Activated T-cell treated with anti-CD3 and anti-CD28 coated beads, Interleukin-2, amount 50 U/mL, for 72 hours (primary cell): Measurements from ENCODE around the gene BARX2. TPM values are rescaled to one million over a fixed set of nuclear protein-coding genes. Genes with fewer than 3 reads are reported as not detected.

ENCODE experiments used
- ATAC-seq, 2 donors: fragments of 150-1000 bp; cut with Tn5 transposase; replicated peaks in 1 of 2; 2 replicates each; pipeline ENCODE4 v1.10.0; 2021; ENCODE audit warnings: moderate library complexity in 2 of 2, mild to moderate bottlenecking in 1 of 2
- DNase-seq, 2 donors: peaks; one replicate each; pipeline ENCODE4 v3.0.0; 2021 to 2022; ENCODE audit warnings: mixed read lengths in 1 of 2
- H3K27ac Mint-ChIP-seq: one replicate; pipeline ENCODE4 v1.8.0; 2022; ENCODE audit warnings: mild to moderate bottlenecking, moderate library complexity, mixed read lengths
- H3K27me3 Mint-ChIP-seq: one replicate; pipeline ENCODE4 v1.8.0; 2022; ENCODE audit warnings: low read depth, mixed read lengths
- H3K36me3 Mint-ChIP-seq, 2 donors: one replicate each; pipeline ENCODE4 v1.8.0; 2022; ENCODE audit warnings: mixed read lengths in 2 of 2, mild to moderate bottlenecking in 1 of 2; ENCODE audit not compliant: insufficient read depth in 2 of 2
- H3K4me1 Mint-ChIP-seq: one replicate; pipeline ENCODE4 v1.8.0; 2022; ENCODE audit warnings: low read depth, mixed read lengths
- H3K4me3 Mint-ChIP-seq, 2 donors: one replicate each; pipeline ENCODE4 v1.8.0; 2022; ENCODE audit warnings: mild to moderate bottlenecking in 2 of 2, mixed read lengths in 2 of 2, moderate library complexity in 2 of 2
- H3K9me3 Mint-ChIP-seq, 2 donors: one replicate each; pipeline ENCODE4 v1.8.0; 2022; ENCODE audit warnings: mixed read lengths in 2 of 2
- total RNA-seq, 2 donors: library from RNA; stranded (reverse); gene quantifications; one replicate each; pipeline ENCODE4 v1.2.3, GENCODE V29; 2022

Gene BARX2
- total RNA-seq, 2 donors from 2014 or later = 4.1 to 5.8 TPM

- H3K4me1 Mint-ChIP-seq = peaks cover 41% of the 10 kb centered on the region
- H3K27ac Mint-ChIP-seq = no peak overlapping the region
- no peak overlapping the region for H3K4me3 Mint-ChIP-seq
- peaks cover 0 to 2% of the 10 kb centered on the region in 2 donors for H3K9me3 Mint-ChIP-seq
- H3K27me3 Mint-ChIP-seq = peaks cover 10% of the 10 kb centered on the region
- DNase-seq (no peak), ATAC-seq (no peak)
- no peaks in the 10 kb centered on the region for H3K36me3 Mint-ChIP-seq
Observed at GRCh38 chr11:129443276-129443675, 67.6 kb downstream of the BARX2 start.

- DNase-seq = no peak
- H3K27ac Mint-ChIP-seq = no peak overlapping the region
- H3K36me3 Mint-ChIP-seq = no peaks in the 10 kb centered on the region
- no peak for ATAC-seq
- H3K4me1 Mint-ChIP-seq = peaks cover 36% of the 10 kb centered on the region
- H3K27me3 Mint-ChIP-seq = no peaks in the 10 kb centered on the region
- H3K9me3 Mint-ChIP-seq = peaks cover 0 to 3% of the 10 kb centered on the region in 2 donors
- H3K4me3 Mint-ChIP-seq = no peak overlapping the region
Observed at GRCh38 chr11:129444274-129444673, 68.6 kb downstream of the BARX2 start.

- no peak overlapping the region for H3K27ac Mint-ChIP-seq
- DNase-seq = no peak
Observed at GRCh38 chr11:129445226-129445625, 69.6 kb downstream of the BARX2 start.

GRCh38 chr11:129446572-129446971, 70.9 kb downstream of the BARX2 start:
- Mint-ChIP-seq H3K27ac (no peak overlapping the region), H3K36me3 (peaks cover 0 to 5% of the 10 kb centered on the region in 2 donors), H3K4me1 (peaks cover 30% of the 10 kb centered on the region), H3K4me3 (no peak overlapping the region), H3K9me3 (peaks cover 0 to 6% of the 10 kb centered on the region in 2 donors), H3K27me3 (peaks cover 7% of the 10 kb centered on the region)
- DNase-seq (no peak), ATAC-seq (no peak)

More at GRCh38 chr11:129445226-129445625, 69.6 kb downstream of the BARX2 start:
- peaks cover 33% of the 10 kb centered on the region for H3K4me1 Mint-ChIP-seq
- H3K4me3 Mint-ChIP-seq = no peak overlapping the region
- peaks cover 0 to 3% of the 10 kb centered on the region in 2 donors for H3K9me3 Mint-ChIP-seq
- H3K36me3 Mint-ChIP-seq = no peaks in the 10 kb centered on the region
- ATAC-seq = no peak
- H3K27me3 Mint-ChIP-seq = no peaks in the 10 kb centered on the region

GRCh38 chr11:129447654-129448239, 72.1 kb downstream of the BARX2 start:
- peak overlapping the region; percentile 0 to 72 for H3K4me3 Mint-ChIP-seq
- H3K36me3 Mint-ChIP-seq = peaks cover 0 to 5% of the 10 kb centered on the region in 2 donors
- peaks cover 27% of the 10 kb centered on the region for H3K4me1 Mint-ChIP-seq
- peaks cover 7% of the 10 kb centered on the region for H3K27me3 Mint-ChIP-seq
- H3K27ac Mint-ChIP-seq = peak overlapping the region; percentile 86
- peaks cover 0 to 6% of the 10 kb centered on the region in 2 donors for H3K9me3 Mint-ChIP-seq
- no peak for DNase-seq
- peak; percentile 94 to 95 for ATAC-seq

GRCh38 chr11:129451524-129451923, 75.9 kb downstream of the BARX2 start:
- no peak overlapping the region for H3K27ac Mint-ChIP-seq
- no peak overlapping the region for H3K4me3 Mint-ChIP-seq
- H3K4me1 Mint-ChIP-seq = peaks cover 19% of the 10 kb centered on the region
- H3K27me3 Mint-ChIP-seq = peaks cover 14% of the 10 kb centered on the region
- no peak for DNase-seq
- peaks cover 0 to 5% of the 10 kb centered on the region in 2 donors for H3K36me3 Mint-ChIP-seq
- ATAC-seq = no peak
- peaks cover 0 to 6% of the 10 kb centered on the region in 2 donors for H3K9me3 Mint-ChIP-seq

GRCh38 chr11:129453293-129453721, 77.7 kb downstream of the BARX2 start:
- no peak overlapping the region for H3K4me3 Mint-ChIP-seq
- DNase-seq (no peak), ATAC-seq (no peak)
- peaks cover 0 to 5% of the 10 kb centered on the region in 2 donors for H3K36me3 Mint-ChIP-seq
- H3K9me3 Mint-ChIP-seq = peaks cover 0 to 3% of the 10 kb centered on the region in 2 donors
- H3K4me1 Mint-ChIP-seq = peaks cover 2% of the 10 kb centered on the region
- H3K27me3 Mint-ChIP-seq = peaks cover 14% of the 10 kb centered on the region
- H3K27ac Mint-ChIP-seq = no peak overlapping the region

- H3K36me3 Mint-ChIP-seq = peaks cover 0 to 5% of the 10 kb centered on the region in 2 donors
- ATAC-seq (no peak), DNase-seq (no peak)
- H3K4me3 Mint-ChIP-seq = no peak overlapping the region
- peaks cover 14% of the 10 kb centered on the region for H3K27me3 Mint-ChIP-seq
- no peak overlapping the region for H3K27ac Mint-ChIP-seq
- peaks cover 0 to 2% of the 10 kb centered on the region in 2 donors for H3K9me3 Mint-ChIP-seq
- H3K4me1 Mint-ChIP-seq = no peaks in the 10 kb centered on the region
Observed at GRCh38 chr11:129455101-129455500, 79.5 kb downstream of the BARX2 start.

- peaks cover 7% of the 10 kb centered on the region for H3K27me3 Mint-ChIP-seq
- H3K36me3 Mint-ChIP-seq = peaks cover 0 to 1% of the 10 kb centered on the region in 2 donors
- peaks cover 0 to 2% of the 10 kb centered on the region in 2 donors for H3K9me3 Mint-ChIP-seq
- no peaks in the 10 kb centered on the region for H3K4me1 Mint-ChIP-seq
- no peak overlapping the region for H3K27ac Mint-ChIP-seq
- ATAC-seq (no peak), DNase-seq (no peak)
- no peak overlapping the region for H3K4me3 Mint-ChIP-seq
Observed at GRCh38 chr11:129455756-129456655, 80.4 kb downstream of the BARX2 start.

- H3K4me3 Mint-ChIP-seq = no peak overlapping the region
- H3K27me3 Mint-ChIP-seq = peaks cover 6% of the 10 kb centered on the region
- no peak overlapping the region for H3K27ac Mint-ChIP-seq
- ATAC-seq (no peak), DNase-seq (no peak)
- H3K36me3 Mint-ChIP-seq = no peaks in the 10 kb centered on the region
- H3K4me1 Mint-ChIP-seq = no peaks in the 10 kb centered on the region
- H3K9me3 Mint-ChIP-seq = peaks cover 0 to 2% of the 10 kb centered on the region in 2 donors
Observed at GRCh38 chr11:129457321-129457720, 81.7 kb downstream of the BARX2 start.

- peaks cover under 1 to 2% of the 10 kb centered on the region in 2 donors for H3K9me3 Mint-ChIP-seq
- DNase-seq = no peak
- no peak for ATAC-seq
- no peak overlapping the region for H3K4me3 Mint-ChIP-seq
- no peak overlapping the region for H3K27ac Mint-ChIP-seq
- peaks cover 6% of the 10 kb centered on the region for H3K27me3 Mint-ChIP-seq
- H3K36me3 Mint-ChIP-seq = peaks cover 0 to 2% of the 10 kb centered on the region in 2 donors
- no peaks in the 10 kb centered on the region for H3K4me1 Mint-ChIP-seq
Observed at GRCh38 chr11:129458278-129458677, 82.6 kb downstream of the BARX2 start.

GRCh38 chr11:129458756-129459535, 83.3 kb downstream of the BARX2 start:
- H3K9me3 Mint-ChIP-seq = peaks cover 2 to 5% of the 10 kb centered on the region in 2 donors
- H3K36me3 Mint-ChIP-seq = peaks cover 0 to 3% of the 10 kb centered on the region in 2 donors
- DNase-seq (no peak), ATAC-seq (no peak)
- H3K4me1 Mint-ChIP-seq = no peaks in the 10 kb centered on the region
- no peak overlapping the region for H3K4me3 Mint-ChIP-seq
- peaks cover 8% of the 10 kb centered on the region for H3K27me3 Mint-ChIP-seq
- no peak overlapping the region for H3K27ac Mint-ChIP-seq

- H3K36me3 Mint-ChIP-seq = peaks cover 0 to 3% of the 10 kb centered on the region in 2 donors
- peaks cover 2 to 5% of the 10 kb centered on the region in 2 donors for H3K9me3 Mint-ChIP-seq
- DNase-seq (no peak), ATAC-seq (no peak)
- no peak overlapping the region for H3K27ac Mint-ChIP-seq
- H3K4me1 Mint-ChIP-seq = no peaks in the 10 kb centered on the region
- H3K27me3 Mint-ChIP-seq = peaks cover 16% of the 10 kb centered on the region
- H3K4me3 Mint-ChIP-seq = no peak overlapping the region
Observed at GRCh38 chr11:129460714-129461113, 85.1 kb downstream of the BARX2 start.
